ENCODE data around the gene FOXN1.

DNA sequence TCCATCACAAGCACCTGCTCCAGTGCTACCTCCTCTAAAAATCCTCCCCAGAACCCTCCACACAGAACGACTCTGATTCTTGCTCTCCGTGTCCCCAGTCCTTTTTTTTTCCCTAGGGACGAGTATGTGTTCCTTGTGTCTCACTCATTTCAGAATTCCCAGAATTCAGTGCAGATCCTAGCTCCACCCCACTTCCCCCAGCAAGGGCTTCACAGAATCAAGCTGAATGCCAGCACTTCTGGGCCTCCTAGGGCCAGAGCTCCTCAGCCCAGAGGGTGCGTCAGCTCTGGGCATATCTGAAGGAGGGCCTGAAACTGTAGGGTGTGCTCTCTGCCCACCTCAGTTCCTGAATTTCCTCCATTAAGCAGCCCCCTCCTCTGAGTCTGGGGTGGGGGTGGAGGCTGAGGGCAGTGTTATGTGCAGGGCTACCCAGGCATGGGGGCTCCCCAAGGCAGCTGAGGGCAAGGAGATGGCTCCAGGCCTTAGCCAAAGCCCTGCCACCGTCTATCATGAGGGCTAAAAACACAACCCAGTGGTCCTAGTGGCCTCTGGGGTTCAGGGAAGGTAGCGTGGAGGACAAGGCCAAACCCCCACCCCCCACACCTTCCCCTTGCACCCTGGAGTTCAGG, 39.8 kb downstream of the FOXN1 start:
- TF ChIP-seq POLR2AphosphoS5 (IDR thresholded peaks at IDR 0.05; ENCODE audit: borderline replicate concordance, low read depth, low read length): no peak
- TF ChIP-seq EZH2 (IDR thresholded peaks at IDR 0.05): no peak
- no peak for TF ChIP-seq FOXP2 (optimal IDR thresholded peaks at IDR 0.05; ENCODE audit: control extremely low read depth, extremely low read length, insufficient read depth)

All from SK-N-MC (cell line).